Measurements from ENCODE around the gene IFT25.
A peak's percentile ranks its signal among the peaks of the same experiment; 100 is the strongest.

IFT25 gene

GRCh38 chr1:53946252-53947171 is 1.0 kb upstream of the IFT25 start, which contains the start of gene LRRC42:
Gene LRRC42 (plus strand): TSS chr1:53946350. CDS start chr1:53952000, 5,650 bp downstream.
- no peak for TF ChIP-seq CTCF (IDR thresholded peaks at IDR 0.05; ENCODE audit: extremely low read depth, missing control alignments)

GRCh38 chr1:53945183-53945432 is 391 bp downstream of the IFT25 start:
- TF ChIP-seq CTCF (IDR thresholded peaks at IDR 0.05; ENCODE audit: extremely low read depth, missing control alignments): no peak
- no peak for DNase-seq (ENCODE audit: low spot score)

More at GRCh38 chr1:53946252-53947171, 1.0 kb upstream of the IFT25 start, which contains the start of gene LRRC42:
- peak; percentile 98 for DNase-seq (ENCODE audit: low spot score)

- DNase-seq (ENCODE audit: low spot score): no peak
- TF ChIP-seq CTCF (IDR thresholded peaks at IDR 0.05; ENCODE audit: extremely low read depth, missing control alignments): no peak
Measured at GRCh38 chr1:53944469-53945182, 873 bp downstream of the IFT25 start.

- TF ChIP-seq CTCF (IDR thresholded peaks at IDR 0.05; ENCODE audit: extremely low read depth, missing control alignments): no peak
- DNase-seq (ENCODE audit: low spot score): no peak
Measured at GRCh38 chr1:53943490-53944043, 1.9 kb downstream of the IFT25 start.

GRCh38 chr1:53943090-53943489 is 2.4 kb downstream of the IFT25 start:
- no peak for DNase-seq (ENCODE audit: low spot score)
- TF ChIP-seq CTCF (IDR thresholded peaks at IDR 0.05; ENCODE audit: extremely low read depth, missing control alignments): no peak

- no peak for TF ChIP-seq CTCF (IDR thresholded peaks at IDR 0.05; ENCODE audit: extremely low read depth, missing control alignments)
- DNase-seq (ENCODE audit: low spot score): no peak
Measured at GRCh38 chr1:53942127-53942957, 3.2 kb downstream of the IFT25 start.

Data from GM20000 (cell line).